ENCODE results near the gene PHF11.

- TF ChIP-seq POLR2A (IDR thresholded peaks at IDR 0.05; ENCODE audit: control extremely low read depth in 1 of 2, low read depth in 2 of 2, low read length in 2 of 2): no peak
- TF ChIP-seq SP4 (IDR thresholded peaks at IDR 0.05; ENCODE audit: low read length): no peak
- TF ChIP-seq JUND (IDR thresholded peaks at IDR 0.05; ENCODE audit: low read length): no peak
- no peak for TF ChIP-seq CTCF (IDR thresholded peaks at IDR 0.05; ENCODE audit: control extremely low read depth in 1 of 3, insufficient read depth in 1 of 3, low read depth in 1 of 3, low read length in 3 of 3)
Observed at GRCh38 chr13:49550942-49551644, 55.3 kb downstream of the PHF11 start.
